HS-27A (cell line): Measurements from ENCODE around the gene CCDC175.

Experiments used
- DNase-seq: peaks from one replicate; pipeline ENCODE4 v3.0.0-alpha.2; 2012; ENCODE audit warnings: low read depth, missing footprints

The CCDC175 gene

DNA sequence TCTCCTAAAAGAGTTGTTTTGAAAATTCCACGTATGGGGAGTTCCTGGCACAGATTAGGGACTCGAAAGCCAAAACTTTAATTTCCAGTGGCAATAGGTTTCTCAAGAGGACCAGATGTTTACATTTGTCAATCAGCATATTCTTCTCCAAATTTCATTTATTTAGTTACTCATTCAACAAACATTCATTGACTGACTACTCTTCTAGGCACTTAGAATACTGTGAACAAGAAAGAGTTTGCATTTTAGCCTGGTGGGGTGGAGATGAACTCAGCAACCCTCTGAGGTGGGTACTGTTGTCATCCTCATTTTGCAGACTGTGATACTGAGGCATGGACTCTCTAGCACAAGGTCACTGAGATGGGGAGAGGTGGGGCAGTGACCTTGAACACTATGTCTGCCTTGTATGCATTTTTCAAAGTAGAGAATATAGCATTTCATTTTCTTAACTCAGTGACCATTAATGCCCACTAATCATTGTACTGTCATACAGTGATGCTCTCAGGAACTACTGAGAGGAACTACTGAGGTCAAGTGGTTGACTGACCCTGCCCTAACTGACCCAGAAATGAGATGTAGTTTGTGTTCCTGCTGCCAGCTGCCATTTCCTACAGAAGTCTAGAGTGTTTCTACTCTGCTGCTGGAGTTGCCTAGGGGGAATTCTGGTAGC, 94.6 kb downstream of the CCDC175 start:
- DNase-seq = peak; percentile 49

DNA sequence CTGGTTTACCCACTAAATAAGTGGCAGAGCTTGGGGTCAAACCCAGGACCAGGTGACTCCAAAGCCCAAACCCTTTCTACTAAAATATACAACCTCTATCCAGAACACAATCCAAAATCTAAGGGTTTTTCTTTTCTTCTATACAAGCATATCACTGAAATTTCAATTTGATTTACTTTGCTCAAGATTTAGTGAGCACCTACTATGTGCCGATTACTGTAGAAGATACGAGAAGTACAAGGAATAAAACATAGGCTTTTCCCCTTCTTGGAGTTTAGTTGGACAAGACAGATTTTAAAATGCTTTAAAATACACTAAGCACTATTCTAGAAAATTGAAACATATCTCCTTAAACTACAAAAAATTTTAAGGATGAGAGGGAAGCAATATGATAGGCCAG, 95.2 kb downstream of the CCDC175 start:
- DNase-seq = no peak

DNA sequence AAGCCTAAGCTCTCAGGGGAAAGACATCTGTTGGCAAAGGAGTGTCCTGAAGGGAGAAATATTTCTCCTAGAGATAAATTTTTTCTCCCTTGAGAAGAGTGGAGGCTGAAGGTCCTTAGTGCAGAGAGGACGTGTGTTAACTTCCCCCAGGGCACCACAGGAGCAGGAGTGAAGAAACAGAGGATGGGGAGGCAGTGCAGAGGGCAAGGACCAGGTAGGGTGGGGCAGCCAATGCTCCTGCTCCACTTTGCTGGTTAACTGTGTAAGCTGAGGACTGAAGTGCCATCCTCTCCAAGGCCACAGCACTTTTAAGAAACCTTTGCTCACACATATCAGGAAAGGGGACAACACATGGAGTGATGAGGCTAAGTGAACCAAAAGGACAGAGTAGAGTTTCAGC, 96.4 kb downstream of the CCDC175 start:
- DNase-seq = no peak

DNA sequence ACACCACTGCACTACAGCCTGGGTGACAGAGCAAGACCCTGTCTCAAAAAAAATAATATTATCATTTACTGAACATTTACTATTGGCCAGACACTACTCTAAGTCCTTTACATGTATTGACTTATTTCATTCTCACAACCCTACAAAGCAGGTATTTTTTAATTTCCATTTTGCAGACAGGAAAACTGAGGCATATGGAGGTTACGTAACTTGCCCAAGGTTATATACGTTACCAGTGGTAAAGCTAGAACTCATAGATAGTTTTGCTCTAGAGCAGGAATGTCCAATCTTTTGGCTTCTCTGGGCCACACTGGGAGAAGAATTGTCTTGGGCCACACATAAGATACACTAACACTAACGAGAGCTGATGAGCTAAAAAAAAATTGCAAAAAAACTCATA, 98.1 kb downstream of the CCDC175 start:
- DNase-seq = no peak

DNA sequence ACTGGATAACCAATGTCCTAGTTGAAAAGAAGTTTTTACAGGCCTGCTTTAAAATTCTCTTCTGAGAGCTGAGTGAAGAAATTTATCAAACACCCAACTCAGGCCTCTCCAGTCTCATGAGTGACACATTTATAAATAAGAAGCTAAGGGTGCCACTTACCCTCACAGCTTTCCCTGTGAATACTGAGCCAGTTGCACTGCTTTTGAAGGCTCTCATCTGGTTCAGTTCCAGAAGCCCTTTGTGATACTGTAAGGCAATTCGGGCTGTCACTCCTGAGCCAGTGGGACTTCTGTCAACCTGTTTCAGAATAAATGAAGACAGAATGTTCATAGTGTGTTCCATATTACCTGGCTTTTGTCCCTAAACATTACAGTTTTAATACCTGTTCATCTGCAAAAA, 100.9 kb downstream of the CCDC175 start:
- no peak for DNase-seq

DNA sequence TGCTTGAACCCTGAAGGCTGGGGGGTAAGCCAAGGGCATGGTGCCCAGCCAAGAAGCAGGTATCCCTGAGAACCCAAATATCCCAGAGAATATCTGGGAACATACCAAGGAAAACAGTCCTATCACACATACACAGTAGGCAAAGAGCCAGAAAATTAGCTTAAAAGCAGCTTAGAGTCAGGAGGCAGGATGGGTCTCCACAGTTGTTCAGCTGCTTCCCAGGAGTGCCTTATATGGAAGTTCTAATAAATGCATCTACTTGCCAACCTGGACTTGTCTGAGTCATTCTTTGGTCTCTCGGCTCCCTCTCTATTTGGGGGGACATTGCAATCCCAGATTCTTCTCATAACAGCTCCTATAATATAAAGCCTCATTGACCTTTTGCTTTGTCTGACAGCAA, 102.4 kb downstream of the CCDC175 start:
- peak; percentile 12 for DNase-seq

DNA sequence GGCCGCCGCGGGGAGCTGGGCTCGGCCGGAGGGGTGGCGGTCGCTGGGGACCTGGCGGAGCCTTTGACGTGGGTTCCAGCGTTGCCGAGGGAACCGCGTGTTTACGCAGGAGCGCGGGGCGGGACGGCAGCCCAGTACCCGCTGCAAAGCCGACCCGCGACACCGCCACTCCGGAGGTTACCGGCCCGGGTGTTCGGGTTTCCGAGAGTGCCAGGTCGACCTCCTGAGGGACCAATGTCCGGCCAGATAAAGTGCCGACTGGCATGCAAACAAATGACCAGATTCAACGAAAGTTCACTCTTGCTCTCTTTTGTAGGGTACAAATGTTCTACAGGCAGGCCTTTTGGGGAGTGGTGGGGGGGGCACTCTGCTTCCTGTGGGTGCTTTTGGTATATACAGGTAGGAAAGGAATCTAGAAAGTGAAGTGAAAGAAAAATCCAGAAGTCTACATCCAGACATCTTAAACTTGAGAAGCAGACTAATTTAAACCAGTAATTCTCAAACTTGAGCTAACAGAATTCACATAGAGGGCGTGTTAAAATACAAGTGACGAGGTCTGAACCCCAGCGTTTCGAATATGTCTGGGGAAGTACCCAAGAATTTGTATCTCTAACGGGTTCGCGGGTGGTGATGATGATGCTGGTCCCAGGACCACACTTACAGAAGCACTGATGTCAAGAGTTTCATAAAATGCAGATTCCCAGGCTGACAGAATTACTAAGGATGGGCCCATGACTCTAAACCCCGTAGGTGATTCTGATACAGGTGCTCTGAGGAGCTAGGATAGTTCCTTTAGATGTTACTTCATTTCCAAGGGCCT, 111.1 kb downstream of the CCDC175 start, which contains the start of gene GPR135:
Gene GPR135, minus strand, starts transcription at position 65 of the 820 bp plus-strand sequence. CDS start 154 bp downstream, outside the sequence.
- no peak for DNase-seq

DNA sequence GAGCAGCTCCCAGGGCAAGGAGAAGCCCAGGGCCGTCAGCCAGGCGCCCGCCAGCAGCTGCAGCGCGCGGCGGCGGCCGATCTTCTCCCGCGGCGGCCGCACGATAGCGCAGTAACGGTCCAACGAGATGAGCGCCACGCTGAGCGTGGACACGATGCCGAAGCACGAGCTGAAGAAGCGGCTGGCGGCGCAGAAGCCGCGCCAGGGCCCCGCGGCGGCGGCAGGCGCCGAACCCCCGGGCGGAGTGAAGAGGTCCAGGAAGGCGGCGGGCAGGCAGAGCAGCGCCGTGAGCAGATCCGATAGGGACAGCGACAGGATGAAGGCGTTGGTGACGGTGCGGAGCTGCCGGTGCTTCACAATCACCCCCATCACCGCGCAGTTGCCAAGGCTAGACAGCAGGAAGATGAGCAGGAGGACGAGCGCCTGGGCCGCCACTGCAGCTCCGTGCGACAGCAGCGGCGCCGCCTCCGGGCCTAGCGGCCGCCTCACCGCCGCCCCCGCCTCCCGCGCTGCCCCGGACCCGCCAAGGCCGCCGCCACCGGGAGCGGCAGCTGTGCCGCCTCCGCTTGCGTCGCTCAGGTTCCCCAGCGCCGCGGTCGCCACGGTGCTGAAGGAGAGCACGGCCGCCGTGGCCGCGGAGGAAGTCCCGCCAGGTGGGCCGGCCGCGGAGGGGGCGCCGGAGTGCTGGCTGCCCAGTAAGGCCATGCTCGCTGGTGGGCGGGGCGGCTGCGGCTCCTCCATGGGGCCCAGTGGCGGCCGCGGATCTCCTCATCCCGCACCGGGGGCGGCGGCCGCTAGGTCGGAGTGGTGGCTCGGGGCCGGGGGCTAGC, 111.9 kb downstream of the CCDC175 start:
- DNase-seq = no peak

DNA sequence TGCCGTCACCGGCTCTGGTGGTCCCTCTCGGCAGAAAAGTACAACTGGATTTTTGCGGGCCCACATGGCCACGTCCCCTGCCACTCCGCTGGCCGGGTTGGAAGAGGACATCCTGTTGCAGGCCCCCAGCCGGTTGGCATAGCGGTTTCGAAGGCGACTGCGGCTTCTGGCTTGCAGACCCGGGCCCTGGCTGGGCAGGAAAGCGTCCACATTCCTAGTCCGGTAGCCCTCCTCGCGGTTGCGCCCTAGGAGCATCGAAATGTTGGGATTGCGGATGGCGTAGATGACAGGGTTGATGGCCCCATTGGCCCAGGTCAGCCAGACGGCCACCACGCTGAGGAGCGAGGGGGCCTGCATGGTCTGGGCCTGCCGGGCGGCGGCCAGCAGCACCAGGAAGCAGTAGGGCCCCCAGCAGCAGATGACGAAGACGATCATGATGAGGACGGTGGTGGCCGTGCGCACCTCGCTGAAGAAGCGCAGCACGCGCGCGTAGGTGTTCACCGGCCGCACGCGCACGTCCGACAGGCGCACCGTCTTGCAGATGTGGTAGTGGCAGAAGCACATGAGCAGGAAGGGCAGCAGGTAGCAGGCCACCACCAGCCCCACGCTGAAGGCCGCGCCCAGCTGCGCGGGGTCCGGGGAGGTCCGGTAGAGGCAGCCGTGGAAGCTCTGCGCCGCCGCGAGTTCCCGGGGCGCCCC, 112.7 kb downstream of the CCDC175 start:
- DNase-seq = no peak

DNA sequence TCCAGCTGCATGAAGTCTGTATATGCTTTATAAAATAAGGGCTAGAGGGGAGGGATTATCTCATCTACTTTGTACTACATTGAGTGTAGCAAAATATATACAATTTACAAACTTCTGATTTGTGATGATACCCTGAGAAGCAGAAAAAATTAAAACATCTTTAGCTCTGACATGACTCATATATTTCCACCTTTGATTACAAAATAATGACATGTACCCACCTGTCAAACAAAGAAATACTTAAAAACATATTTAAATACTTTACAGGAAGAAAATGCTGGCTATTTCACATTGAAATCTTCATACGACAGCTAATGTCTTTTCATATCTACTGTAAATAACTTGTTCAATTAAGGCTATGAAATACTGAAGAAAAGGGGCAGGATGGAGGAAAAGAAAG, 114.7 kb downstream of the CCDC175 start:
- DNase-seq = no peak

DNA sequence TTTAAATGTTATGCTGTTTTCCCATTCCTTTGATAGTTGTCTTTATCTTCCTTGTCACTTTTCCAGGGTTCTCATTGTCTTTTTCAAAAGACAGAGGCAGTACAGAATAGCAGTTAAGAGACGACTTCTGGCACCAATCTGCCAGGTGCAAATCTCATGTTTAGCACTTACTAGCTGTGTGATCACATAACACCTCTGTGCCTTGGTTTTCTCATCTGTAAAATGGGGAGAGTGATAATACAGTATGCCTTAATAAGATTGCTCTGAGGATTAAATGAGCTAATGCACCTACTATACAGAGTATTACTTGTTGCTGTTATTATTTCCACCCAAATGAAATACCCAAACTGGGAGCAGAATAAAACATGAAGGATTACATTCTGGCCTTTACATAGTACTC, 116.2 kb downstream of the CCDC175 start:
- no peak for DNase-seq

DNA sequence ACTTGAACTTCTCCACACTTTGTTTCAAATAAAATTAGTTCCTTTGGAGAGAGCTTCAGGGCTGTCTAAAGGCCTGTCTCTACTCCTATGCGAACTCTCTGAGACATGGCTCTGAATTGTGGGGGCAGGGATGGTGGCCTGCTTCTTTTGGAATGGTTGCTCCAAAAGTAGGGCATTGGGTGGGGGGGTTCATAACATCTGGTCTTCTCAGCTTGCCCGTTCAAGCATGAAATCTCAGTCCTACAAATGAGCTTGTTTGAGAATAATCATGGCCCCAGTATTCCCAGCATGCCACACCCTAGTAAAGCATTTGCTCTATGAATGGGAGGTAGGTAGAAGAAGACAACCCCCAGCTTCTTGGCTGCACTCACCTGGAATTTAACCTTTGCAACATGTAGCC, 118.1 kb downstream of the CCDC175 start:
- no peak for DNase-seq

DNA sequence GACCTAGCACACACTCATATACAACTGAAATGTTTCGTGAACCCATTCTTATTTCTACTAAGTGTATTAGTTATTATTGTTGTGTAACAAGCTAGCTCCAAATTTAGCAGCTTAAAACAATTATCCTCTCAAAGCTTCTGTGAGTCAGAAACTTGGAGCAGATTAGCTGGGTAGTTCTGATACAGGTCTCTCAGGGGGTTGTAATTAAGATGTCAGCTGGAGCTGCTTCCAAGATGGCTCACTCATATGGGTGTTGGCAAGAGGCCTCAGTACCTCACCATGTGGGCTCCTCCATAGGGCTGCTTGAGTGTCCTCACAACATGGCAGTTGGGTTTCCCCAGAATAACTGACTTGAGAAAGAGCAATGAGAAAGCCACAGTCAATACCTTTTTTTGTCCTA, 121.2 kb downstream of the CCDC175 start:
- no peak for DNase-seq
